Measurements from ENCODE around the gene RPL15.
"Not testable (repeated sequence)": the region's sequence is repeated elsewhere in the genome, so short reads cannot be mapped to it uniquely, and the experiment has no call there.

Gene RPL15

GRCh38 chr3:23913182-23913581, 3.8 kb upstream of the RPL15 start:
- no peak overlapping the region for H3K4me3 ChIP-seq (ENCODE audit: low read length in 2 of 2)
- H3K9ac ChIP-seq (ENCODE audit: low read depth in 1 of 2, low read length in 2 of 2) = no peak overlapping the region
- H3K27ac ChIP-seq (ENCODE audit: low read depth in 2 of 2, low read length in 2 of 2) = no peak overlapping the region
- H3K27me3 ChIP-seq (ENCODE audit: control insufficient read depth in 2 of 2, insufficient read depth in 2 of 2, low read length in 2 of 2) = no peaks in the 10 kb centered on the region
- H3K9me3 ChIP-seq (ENCODE audit: control insufficient read depth in 2 of 2, low read length in 2 of 2) = no peaks in the 10 kb centered on the region
- peaks cover 0 to 4% of the 10 kb centered on the region in 2 donors for H3K36me3 ChIP-seq (ENCODE audit: control insufficient read depth in 2 of 2, insufficient read depth in 2 of 2, low read length in 2 of 2)
- peaks cover 6 to 8% of the 10 kb centered on the region in 2 donors for H3K4me1 ChIP-seq (ENCODE audit: control insufficient read depth in 2 of 2, insufficient read depth in 2 of 2, low read length in 2 of 2)

GRCh38 chr3:23913873-23914743, 2.8 kb upstream of the RPL15 start:
- no peak overlapping the region for H3K27ac ChIP-seq (ENCODE audit: low read depth in 2 of 2, low read length in 2 of 2)
- H3K9me3 ChIP-seq (ENCODE audit: control insufficient read depth in 2 of 2, low read length in 2 of 2) = no peaks in the 10 kb centered on the region
- no peak overlapping the region for H3K9ac ChIP-seq (ENCODE audit: low read depth in 1 of 2, low read length in 2 of 2)
- peaks cover 7 to 12% of the 10 kb centered on the region in 2 donors for H3K36me3 ChIP-seq (ENCODE audit: control insufficient read depth in 2 of 2, insufficient read depth in 2 of 2, low read length in 2 of 2)
- H3K4me3 ChIP-seq (ENCODE audit: low read length in 2 of 2) = no peak overlapping the region
- H3K27me3 ChIP-seq (ENCODE audit: control insufficient read depth in 2 of 2, insufficient read depth in 2 of 2, low read length in 2 of 2) = no peaks in the 10 kb centered on the region
- peaks cover 11 to 13% of the 10 kb centered on the region in 2 donors for H3K4me1 ChIP-seq (ENCODE audit: control insufficient read depth in 2 of 2, insufficient read depth in 2 of 2, low read length in 2 of 2)

GRCh38 chr3:23915537-23916108, 1.3 kb upstream of the RPL15 start:
- Histone ChIP-seq H3K9ac (ENCODE audit: low read depth in 1 of 2, low read length in 2 of 2) (peak overlapping the region; percentile 93 to 99), H3K36me3 (ENCODE audit: control insufficient read depth in 2 of 2, insufficient read depth in 2 of 2, low read length in 2 of 2) (peaks cover 17 to 22% of the 10 kb centered on the region in 2 donors), H3K27me3 (ENCODE audit: control insufficient read depth in 2 of 2, insufficient read depth in 2 of 2, low read length in 2 of 2) (no peaks in the 10 kb centered on the region), H3K4me3 (ENCODE audit: low read length in 2 of 2) (peak overlapping the region in 1 of 2 donors; percentile 96), H3K27ac (ENCODE audit: low read depth in 2 of 2, low read length in 2 of 2) (no peak overlapping the region), H3K4me1 (ENCODE audit: control insufficient read depth in 2 of 2, insufficient read depth in 2 of 2, low read length in 2 of 2) (peaks cover 11 to 13% of the 10 kb centered on the region in 2 donors), H3K9me3 (ENCODE audit: control insufficient read depth in 2 of 2, low read length in 2 of 2) (no peaks in the 10 kb centered on the region)

DNA sequence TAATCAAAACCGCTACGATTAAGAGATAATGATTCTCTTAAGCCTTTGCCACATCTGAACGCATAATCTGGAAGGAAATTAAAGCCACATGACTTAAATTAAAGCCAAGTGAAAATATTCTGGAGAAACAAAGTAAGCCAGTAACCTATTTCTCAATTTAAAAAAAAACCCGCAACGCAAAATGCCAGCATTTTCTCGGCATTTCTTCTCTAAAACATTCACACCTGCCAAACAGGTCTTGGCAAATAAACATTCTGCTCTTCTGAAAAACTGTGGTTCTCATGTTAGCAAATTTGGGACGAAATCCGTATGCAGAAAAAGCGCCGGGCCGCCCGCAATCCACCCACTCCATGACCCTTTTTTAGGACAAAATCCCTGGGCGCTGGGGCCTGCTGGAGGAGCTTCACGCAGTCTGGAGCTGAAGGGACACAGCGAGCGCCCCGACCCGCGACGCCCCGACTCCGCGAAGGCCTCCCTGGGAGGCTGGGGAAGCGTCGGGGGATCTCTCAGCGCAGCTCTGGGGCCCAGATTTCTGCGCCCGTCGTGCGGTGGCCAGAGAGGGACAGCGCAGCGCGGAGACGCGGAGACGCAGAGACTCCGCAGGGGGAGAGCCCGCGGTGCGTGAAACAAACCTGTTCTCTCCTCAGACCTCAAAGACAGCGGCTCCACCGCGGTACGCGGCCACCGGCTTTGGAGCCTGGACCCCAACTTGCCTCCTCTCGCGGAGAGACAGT, 613 bp upstream of the RPL15 start:
- Histone ChIP-seq H3K27ac (ENCODE audit: low read depth in 2 of 2, low read length in 2 of 2) (peak overlapping the region; percentile 79 to 96), H3K4me3 (ENCODE audit: low read length in 2 of 2) (peak overlapping the region; percentile 90 to 96), H3K36me3 (ENCODE audit: control insufficient read depth in 2 of 2, insufficient read depth in 2 of 2, low read length in 2 of 2) (peaks cover 19 to 22% of the 10 kb centered on the region in 2 donors), H3K9ac (ENCODE audit: low read depth in 1 of 2, low read length in 2 of 2) (peak overlapping the region; percentile 93 to 99), H3K9me3 (ENCODE audit: control insufficient read depth in 2 of 2, low read length in 2 of 2) (no peaks in the 10 kb centered on the region), H3K27me3 (ENCODE audit: control insufficient read depth in 2 of 2, insufficient read depth in 2 of 2, low read length in 2 of 2) (no peaks in the 10 kb centered on the region), H3K4me1 (ENCODE audit: control insufficient read depth in 2 of 2, insufficient read depth in 2 of 2, low read length in 2 of 2) (peaks cover 11 to 13% of the 10 kb centered on the region in 2 donors)

DNA sequence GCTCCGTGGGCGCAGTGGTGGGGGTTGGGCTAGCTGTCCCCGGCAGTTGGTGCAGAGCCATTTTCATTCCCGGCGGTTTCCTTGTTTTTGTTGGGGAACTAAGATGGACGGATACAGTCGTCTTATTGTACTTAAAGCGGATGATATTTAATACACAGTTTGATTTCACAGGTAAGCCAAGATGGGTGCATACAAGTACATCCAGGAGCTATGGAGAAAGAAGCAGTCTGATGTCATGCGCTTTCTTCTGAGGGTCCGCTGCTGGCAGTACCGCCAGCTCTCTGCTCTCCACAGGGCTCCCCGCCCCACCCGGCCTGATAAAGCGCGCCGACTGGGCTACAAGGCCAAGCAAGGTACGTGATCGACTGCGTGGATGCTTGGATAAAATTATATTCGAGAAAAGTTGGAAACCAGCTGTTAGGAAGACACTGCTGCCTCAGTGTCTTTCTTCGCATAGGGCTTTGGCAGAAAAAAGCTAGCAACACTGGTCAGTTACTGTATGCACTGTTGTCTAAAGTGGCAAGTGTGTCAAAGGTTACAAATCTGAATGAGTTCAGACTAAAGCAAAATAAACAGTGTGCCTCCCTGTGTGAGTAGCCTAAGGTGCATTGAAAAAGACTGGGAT, 859 bp downstream of the RPL15 start:
- H3K9me3 ChIP-seq (ENCODE audit: control insufficient read depth in 2 of 2, low read length in 2 of 2); H3K27me3 ChIP-seq (ENCODE audit: control insufficient read depth in 2 of 2, insufficient read depth in 2 of 2, low read length in 2 of 2): not testable (repeated sequence)
- Histone ChIP-seq H3K36me3 (ENCODE audit: control insufficient read depth in 2 of 2, insufficient read depth in 2 of 2, low read length in 2 of 2) (peaks cover 19 to 26% of the 10 kb centered on the region in 2 donors), H3K4me3 (ENCODE audit: low read length in 2 of 2) (peak overlapping the region; percentile 90 to 96), H3K4me1 (ENCODE audit: control insufficient read depth in 2 of 2, insufficient read depth in 2 of 2, low read length in 2 of 2) (peaks cover 11 to 13% of the 10 kb centered on the region in 2 donors), H3K9ac (ENCODE audit: low read depth in 1 of 2, low read length in 2 of 2) (peak overlapping the region; percentile 87 to 99), H3K27ac (ENCODE audit: low read depth in 2 of 2, low read length in 2 of 2) (peak overlapping the region; percentile 89 to 96)

DNA sequence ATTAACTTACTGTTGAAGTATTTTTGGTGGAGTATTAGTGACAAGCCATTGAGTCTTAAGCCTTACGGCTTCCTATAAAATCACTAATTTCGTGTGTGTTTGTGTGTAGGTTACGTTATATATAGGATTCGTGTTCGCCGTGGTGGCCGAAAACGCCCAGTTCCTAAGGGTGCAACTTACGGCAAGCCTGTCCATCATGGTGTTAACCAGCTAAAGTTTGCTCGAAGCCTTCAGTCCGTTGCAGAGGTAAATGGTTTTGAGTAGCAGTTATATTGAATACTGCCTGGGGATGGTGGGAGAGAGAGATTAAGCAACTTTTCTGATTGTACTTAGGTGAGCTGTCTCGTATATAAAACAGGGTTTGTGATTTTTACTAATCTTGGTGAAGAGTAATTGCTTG, 1.4 kb downstream of the RPL15 start:
- H3K9me3 ChIP-seq (ENCODE audit: control insufficient read depth in 2 of 2, low read length in 2 of 2); H3K27me3 ChIP-seq (ENCODE audit: control insufficient read depth in 2 of 2, insufficient read depth in 2 of 2, low read length in 2 of 2): not testable (repeated sequence)
- H3K9ac ChIP-seq (ENCODE audit: low read depth in 1 of 2, low read length in 2 of 2) = peak overlapping the region; percentile 87 to 99
- peak overlapping the region; percentile 90 to 96 for H3K4me3 ChIP-seq (ENCODE audit: low read length in 2 of 2)
- peaks cover 11 to 13% of the 10 kb centered on the region in 2 donors for H3K4me1 ChIP-seq (ENCODE audit: control insufficient read depth in 2 of 2, insufficient read depth in 2 of 2, low read length in 2 of 2)
- H3K36me3 ChIP-seq (ENCODE audit: control insufficient read depth in 2 of 2, insufficient read depth in 2 of 2, low read length in 2 of 2) = peaks cover 19 to 26% of the 10 kb centered on the region in 2 donors
- peak overlapping the region in 1 of 2 donors; percentile 96 for H3K27ac ChIP-seq (ENCODE audit: low read depth in 2 of 2, low read length in 2 of 2)

DNA sequence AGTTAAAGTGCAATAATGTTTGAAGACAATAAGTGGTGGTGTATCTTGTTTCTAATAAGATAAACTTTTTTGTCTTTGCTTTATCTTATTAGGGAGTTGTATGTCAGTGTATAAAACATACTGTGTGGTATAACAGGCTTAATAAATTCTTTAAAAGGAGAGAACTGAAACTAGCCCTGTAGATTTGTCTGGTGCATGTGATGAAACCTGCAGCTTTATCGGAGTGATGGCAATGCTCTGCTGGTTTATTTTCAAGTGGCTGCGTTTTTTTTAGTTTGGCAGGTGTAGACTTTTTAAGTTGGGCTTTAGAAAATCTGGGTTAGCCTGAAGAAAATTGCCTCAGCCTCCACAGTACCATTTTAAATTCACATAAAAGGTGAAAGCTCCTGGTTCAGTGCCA, 2.7 kb downstream of the RPL15 start:
- Histone ChIP-seq H3K27me3 (ENCODE audit: control insufficient read depth in 2 of 2, insufficient read depth in 2 of 2, low read length in 2 of 2) (no peaks in the 10 kb centered on the region), H3K36me3 (ENCODE audit: control insufficient read depth in 2 of 2, insufficient read depth in 2 of 2, low read length in 2 of 2) (peaks cover 19 to 26% of the 10 kb centered on the region in 2 donors), H3K9ac (ENCODE audit: low read depth in 1 of 2, low read length in 2 of 2) (no peak overlapping the region), H3K27ac (ENCODE audit: low read depth in 2 of 2, low read length in 2 of 2) (no peak overlapping the region), H3K4me1 (ENCODE audit: control insufficient read depth in 2 of 2, insufficient read depth in 2 of 2, low read length in 2 of 2) (peaks cover 11 to 13% of the 10 kb centered on the region in 2 donors), H3K9me3 (ENCODE audit: control insufficient read depth in 2 of 2, low read length in 2 of 2) (no peaks in the 10 kb centered on the region), H3K4me3 (ENCODE audit: low read length in 2 of 2) (no peak overlapping the region)

GRCh38 chr3:23920151-23920655, 3.3 kb downstream of the RPL15 start:
- Histone ChIP-seq H3K27ac (ENCODE audit: low read depth in 2 of 2, low read length in 2 of 2) (no peak overlapping the region), H3K27me3 (ENCODE audit: control insufficient read depth in 2 of 2, insufficient read depth in 2 of 2, low read length in 2 of 2) (no peaks in the 10 kb centered on the region), H3K4me3 (ENCODE audit: low read length in 2 of 2) (no peak overlapping the region), H3K36me3 (ENCODE audit: control insufficient read depth in 2 of 2, insufficient read depth in 2 of 2, low read length in 2 of 2) (peaks cover 19 to 26% of the 10 kb centered on the region in 2 donors), H3K4me1 (ENCODE audit: control insufficient read depth in 2 of 2, insufficient read depth in 2 of 2, low read length in 2 of 2) (peaks cover 9 to 13% of the 10 kb centered on the region in 2 donors), H3K9me3 (ENCODE audit: control insufficient read depth in 2 of 2, low read length in 2 of 2) (no peaks in the 10 kb centered on the region), H3K9ac (ENCODE audit: low read depth in 1 of 2, low read length in 2 of 2) (no peak overlapping the region)

GRCh38 chr3:23921052-23921511, 4.2 kb downstream of the RPL15 start:
- Histone ChIP-seq H3K27ac (ENCODE audit: low read depth in 2 of 2, low read length in 2 of 2) (no peak overlapping the region), H3K9ac (ENCODE audit: low read depth in 1 of 2, low read length in 2 of 2) (no peak overlapping the region), H3K4me1 (ENCODE audit: control insufficient read depth in 2 of 2, insufficient read depth in 2 of 2, low read length in 2 of 2) (peaks cover 3 to 7% of the 10 kb centered on the region in 2 donors), H3K27me3 (ENCODE audit: control insufficient read depth in 2 of 2, insufficient read depth in 2 of 2, low read length in 2 of 2) (no peaks in the 10 kb centered on the region), H3K4me3 (ENCODE audit: low read length in 2 of 2) (no peak overlapping the region), H3K36me3 (ENCODE audit: control insufficient read depth in 2 of 2, insufficient read depth in 2 of 2, low read length in 2 of 2) (peaks cover 19 to 26% of the 10 kb centered on the region in 2 donors), H3K9me3 (ENCODE audit: control insufficient read depth in 2 of 2, low read length in 2 of 2) (no peaks in the 10 kb centered on the region)
